GM23248 (cell line): Measurements from ENCODE around the gene SORL1-AS1.

Source experiments
- EZH2 ChIP-seq: fragments of 200-600 bp; sonication (generic); IDR thresholded peaks from 2 replicates; pipeline ENCODE4 v1.6.1; 2018; ENCODE audit warnings: antibody characterized with exemption, mild to moderate bottlenecking; ENCODE audit not compliant: insufficient read depth, poor library complexity, severe bottlenecking
- EZH2phosphoT487 ChIP-seq: fragments of 200-600 bp; sonication (generic); IDR thresholded peaks from 2 replicates; pipeline ENCODE4 v1.6.1; 2018; ENCODE audit warnings: antibody characterized with exemption, moderate library complexity, mild to moderate bottlenecking, low read depth; ENCODE audit not compliant: insufficient read depth

GRCh38 chr11:121446752-121447156 is 6.0 kb downstream of the SORL1-AS1 start:
- TF ChIP-seq EZH2 (no peak), EZH2phosphoT487 (no peak)
